ENCODE measurements around the gene EVI5L. TPM values are rescaled to one million over a fixed set of nuclear protein-coding genes. Genes with fewer than 3 reads are reported as not detected.
"Not testable (repeated sequence)": the region's sequence is repeated elsewhere in the genome, so short reads cannot be mapped to it uniquely, and the experiment has no call there.

EVI5L gene
- total RNA-seq, 1 donor from 2014 or later: 23.4 TPM

- DNase-seq (ENCODE audit: low spot score): no peak
Observed at GRCh38 chr19:7846155-7846646, 16.2 kb downstream of the EVI5L start.

- no peak for DNase-seq (ENCODE audit: low spot score)
Observed at GRCh38 chr19:7847664-7848063, 17.6 kb downstream of the EVI5L start.

- DNase-seq (ENCODE audit: low spot score): no peak
Observed at GRCh38 chr19:7848779-7849457, 18.9 kb downstream of the EVI5L start.

- no peak for DNase-seq (ENCODE audit: low spot score)
Observed at GRCh38 chr19:7849631-7849999, 19.6 kb downstream of the EVI5L start.

GRCh38 chr19:7850000-7850813 is 20.2 kb downstream of the EVI5L start:
- DNase-seq (ENCODE audit: low spot score): no peak

- no peak for DNase-seq (ENCODE audit: low spot score)
Observed at GRCh38 chr19:7850945-7851622, 21.1 kb downstream of the EVI5L start.

GRCh38 chr19:7851623-7852500 is 21.8 kb downstream of the EVI5L start:
- no peak for DNase-seq (ENCODE audit: low spot score)

- DNase-seq (ENCODE audit: low spot score): peak; percentile 89
Observed at GRCh38 chr19:7852851-7853769, 23.1 kb downstream of the EVI5L start.

GRCh38 chr19:7853770-7854128 is 23.7 kb downstream of the EVI5L start:
- DNase-seq (ENCODE audit: low spot score): no peak

GRCh38 chr19:7855426-7856108 is 25.5 kb downstream of the EVI5L start:
- no peak for DNase-seq (ENCODE audit: low spot score)

GRCh38 chr19:7856109-7856591 is 26.1 kb downstream of the EVI5L start:
- DNase-seq (ENCODE audit: low spot score): no peak

GRCh38 chr19:7856679-7857663 is 27.0 kb downstream of the EVI5L start:
- DNase-seq (ENCODE audit: low spot score): no peak

GRCh38 chr19:7857727-7858108 is 27.7 kb downstream of the EVI5L start:
- no peak for DNase-seq (ENCODE audit: low spot score)

- no peak for DNase-seq (ENCODE audit: low spot score)
Observed at GRCh38 chr19:7858109-7858770, 28.2 kb downstream of the EVI5L start.

- DNase-seq (ENCODE audit: low spot score): not testable (repeated sequence)
Observed at GRCh38 chr19:7859087-7859486, 29.1 kb downstream of the EVI5L start.

- DNase-seq (ENCODE audit: low spot score): no peak
Observed at GRCh38 chr19:7859831-7860713, 30.1 kb downstream of the EVI5L start.

Data from mucosa of gallbladder (tissue), 1 donor.